Fibroblast of lung (primary cell): ENCODE results near the gene ZNF366. TPM values are rescaled to one million over a fixed set of nuclear protein-coding genes. Genes with fewer than 3 reads are reported as not detected.

Experiments
- DNase-seq, 2 donors: peaks; one replicate each; pipeline versions ENCODE4 v3.0.0 to v3.0.0-alpha.2; 2010; ENCODE audit warnings: low read depth in 2 of 2
- H2AFZ ChIP-seq: 2 replicates; pipeline ENCODE4 v1.5.1; 2012; ENCODE audit warnings: low read length, control low read depth, inconsistent platforms
- H3K27ac ChIP-seq: 2 replicates; pipeline ENCODE4 v1.5.1; 2011; ENCODE audit warnings: low read length, control low read depth; ENCODE audit not compliant: insufficient read depth
- H3K27me3 ChIP-seq: 2 replicates; pipeline ENCODE4 v1.5.1; 2011; ENCODE audit warnings: mild to moderate bottlenecking, low read length; ENCODE audit not compliant: control insufficient read depth, insufficient read depth
- H3K36me3 ChIP-seq: 2 replicates; pipeline ENCODE4 v1.5.1; 2011; ENCODE audit warnings: low read length; ENCODE audit not compliant: control insufficient read depth, insufficient read depth
- H3K4me1 ChIP-seq: 2 replicates; pipeline ENCODE4 v1.5.1; 2011; ENCODE audit warnings: low read length; ENCODE audit not compliant: control insufficient read depth, insufficient read depth; ENCODE audit errors: extremely low read depth
- H3K4me2 ChIP-seq: 2 replicates; pipeline ENCODE4 v1.5.1; 2011; ENCODE audit warnings: low read length, control low read depth; ENCODE audit not compliant: insufficient read depth; ENCODE audit errors: extremely low read depth
- H3K4me3 ChIP-seq, 4 experiments: fragments of 200-600 bp in 1 of 4; sonication (generic) in 1 of 4; replicated peaks in 1 of 4; 2 replicates each; pipeline ENCODE4 v1.5.1; 2011 to 2016; ENCODE audit warnings: low read length in 4 of 4, low read depth in 3 of 4, mild to moderate bottlenecking in 3 of 4, control low read depth in 2 of 4, inconsistent platforms in 1 of 4, mixed read lengths in 1 of 4; ENCODE audit not compliant: insufficient read depth in 1 of 4; ENCODE audit errors: control extremely low read depth in 1 of 4
- H3K79me2 ChIP-seq: 2 replicates; pipeline ENCODE4 v1.5.1; 2012; ENCODE audit warnings: mild to moderate bottlenecking, low read length, inconsistent platforms; ENCODE audit not compliant: control insufficient read depth, insufficient read depth
- H3K9ac ChIP-seq: 2 replicates; pipeline ENCODE4 v1.5.1; 2011; ENCODE audit warnings: mild to moderate bottlenecking, low read length, control low read depth; ENCODE audit not compliant: insufficient read depth
- H3K9me3 ChIP-seq: 2 replicates; pipeline ENCODE4 v1.5.1; 2012; ENCODE audit warnings: low read depth, low read length; ENCODE audit not compliant: control insufficient read depth, insufficient read depth
- H4K20me1 ChIP-seq: 2 replicates; pipeline ENCODE4 v1.5.1; 2011; ENCODE audit warnings: low read length; ENCODE audit not compliant: control insufficient read depth, insufficient read depth; ENCODE audit errors: extremely low read depth
- CTCF ChIP-seq, 2 donors: IDR thresholded peaks in 1 of 2; conservative IDR thresholded peaks in 1 of 2; 1 replicate in 1 of 2; 2 replicates in 1 of 2; pipeline ENCODE4 v1.5.1; 2011 to 2012; ENCODE audit warnings: low read length in 2 of 2, control low read depth in 1 of 2, inconsistent platforms in 1 of 2, low read depth in 1 of 2, mild to moderate bottlenecking in 1 of 2
- EZH2 ChIP-seq: IDR thresholded peaks from 2 replicates; pipeline ENCODE4 v1.5.1; 2012; ENCODE audit warnings: low read length, control low read depth, mild to moderate bottlenecking; ENCODE audit errors: missing control alignments
- polyA plus RNA-seq, 2 donors: library from polyadenylated mRNA; depleted of rRNA in 1 of 2; stranded (reverse) in 1 of 2; unstranded in 1 of 2; fragments of >200 nt; gene quantifications; 2 replicates each; pipeline ENCODE4 v1.2.1, GENCODE V29; 2011 to 2012; ENCODE audit warnings: missing spikeins in 1 of 2
- total RNA-seq: library from RNA; depleted of rRNA; stranded (reverse); fragments of >200 nt; gene quantifications from 2 replicates; pipeline ENCODE4 v1.2.1, GENCODE V29; 2014

The ZNF366 gene
- total and polyA plus RNA-seq, 2 donors (not counting 1 experiment from before 2014, with no cell fraction given) = not detected

GRCh38 chr5:72453246-72453775 lies 53.9 kb downstream of the ZNF366 start:
- H2AFZ ChIP-seq = peak overlapping the region; percentile 7
- H3K36me3 ChIP-seq = no peaks in the 10 kb centered on the region
- H3K9me3 ChIP-seq = no peaks in the 10 kb centered on the region
- no peak overlapping the region for H3K9ac ChIP-seq
- H3K4me1 ChIP-seq = peaks cover 19% of the 10 kb centered on the region
- peak overlapping the region; percentile 61 for H3K27ac ChIP-seq
- TF ChIP-seq CTCF (conservative IDR thresholded peaks at IDR 0.05 in 1 of 2, IDR thresholded peaks at IDR 0.05 in 1 of 2; ENCODE audit: low read depth in 1 of 2, low read length in 2 of 2) = no peak
- TF ChIP-seq EZH2 = no peak
- H3K27me3 ChIP-seq = no peaks in the 10 kb centered on the region
- no peak overlapping the region for H3K4me3 ChIP-seq
- H4K20me1 ChIP-seq = no peaks in the 10 kb centered on the region
- no peaks in the 10 kb centered on the region for H3K79me2 ChIP-seq
- no peak for DNase-seq
- no peak overlapping the region for H3K4me2 ChIP-seq

GRCh38 chr5:72452515-72453245 lies 54.5 kb downstream of the ZNF366 start:
- Histone ChIP-seq H4K20me1 (no peaks in the 10 kb centered on the region), H3K27ac (peak overlapping the region; percentile 61), H3K27me3 (no peaks in the 10 kb centered on the region), H3K79me2 (no peaks in the 10 kb centered on the region), H3K4me3 (no peak overlapping the region), H3K4me2 (peak overlapping the region; percentile 51), H2AFZ (peak overlapping the region; percentile 74), H3K9ac (no peak overlapping the region), H3K9me3 (no peaks in the 10 kb centered on the region), H3K36me3 (no peaks in the 10 kb centered on the region), H3K4me1 (peaks cover 19% of the 10 kb centered on the region)
- TF ChIP-seq EZH2 (no peak), CTCF (conservative IDR thresholded peaks at IDR 0.05 in 1 of 2, IDR thresholded peaks at IDR 0.05 in 1 of 2; ENCODE audit: low read depth in 1 of 2, low read length in 2 of 2) (no peak)
- peak; percentile 82 to 92 for DNase-seq

GRCh38 chr5:72451741-72452505 lies 55.3 kb downstream of the ZNF366 start:
- Histone ChIP-seq H3K9ac (peak overlapping the region; percentile 21), H4K20me1 (no peaks in the 10 kb centered on the region), H2AFZ (peak overlapping the region; percentile 74), H3K27ac (peak overlapping the region; percentile 61), H3K4me3 (no peak overlapping the region), H3K27me3 (no peaks in the 10 kb centered on the region), H3K79me2 (no peaks in the 10 kb centered on the region), H3K9me3 (no peaks in the 10 kb centered on the region), H3K4me1 (peaks cover 19% of the 10 kb centered on the region), H3K36me3 (no peaks in the 10 kb centered on the region), H3K4me2 (peak overlapping the region; percentile 52)
- TF ChIP-seq CTCF (conservative IDR thresholded peaks at IDR 0.05 in 1 of 2, IDR thresholded peaks at IDR 0.05 in 1 of 2; ENCODE audit: low read depth in 1 of 2, low read length in 2 of 2) (no peak), EZH2 (no peak)
- peak; percentile 72 to 87 for DNase-seq
